SK-N-SH (cell line): Measurements from ENCODE around the gene ITGB8. TPM values are rescaled to one million over a fixed set of nuclear protein-coding genes. Genes with fewer than 3 reads are reported as not detected.

Source experiments
- CTCF ChIA-PET: fragments of 300-600, 350-600 bp; formaldehyde crosslinking; extraction: SDS; loops from one replicate; lab custom pipeline; 2021; lab: Yijun Ruan, JAX
- POLR2A ChIA-PET: fragments of 350-600 bp; sonication (Branson Sonifier 250); formaldehyde crosslinking; extraction: SDS; loops from one replicate; lab custom pipeline; 2020; ENCODE audit warnings: antibody characterized with exemption, inconsistent platforms; lab: Yijun Ruan, JAX
- DNase-seq: peaks from one replicate; pipeline ENCODE4 v3.0.0; 2012
- H2AFZ ChIP-seq: fragments of 200-600 bp; sonication (generic); 2 replicates; pipeline ENCODE4 v1.8.1; 2016; ENCODE audit warnings: antibody characterized with exemption, mild to moderate bottlenecking, low read depth
- H3F3A ChIP-seq: fragments of 200-600 bp; sonication (generic); replicated peaks from 2 replicates; pipeline ENCODE3; 2016; ENCODE audit warnings: antibody characterized with exemption, mild to moderate bottlenecking; ENCODE audit not compliant: insufficient read depth
- H3K27ac ChIP-seq, 2 experiments: fragments of 200-500 bp in 1 of 2; fragments of 200-600 bp in 1 of 2; sonication (Bioruptor generic) in 1 of 2; sonication (generic), shearing (Covaris generic) in 1 of 2; 2 replicates each; pipeline versions ENCODE4 v1.5.1 to v1.6.1; 2014 to 2016; ENCODE audit warnings: low read depth in 2 of 2, inconsistent platforms in 1 of 2, low read length in 1 of 2, mild to moderate bottlenecking in 1 of 2, mixed read lengths in 1 of 2
- H3K27me3 ChIP-seq: fragments of 200-600 bp; sonication (generic), shearing (Covaris generic); 2 replicates; pipeline ENCODE4 v1.6.1; 2016; ENCODE audit warnings: mixed run types; ENCODE audit not compliant: insufficient read depth
- H3K36me3 ChIP-seq, 2 experiments: fragments of 200-500 bp in 1 of 2; fragments of 200-600 bp in 1 of 2; sonication (Bioruptor generic) in 1 of 2; sonication (generic) in 1 of 2; replicated peaks in 1 of 2; 2 replicates each; pipeline versions ENCODE3 to v1.5.1; 2014 to 2016; ENCODE audit warnings: low read length in 1 of 2, mild to moderate bottlenecking in 1 of 2; ENCODE audit not compliant: insufficient read depth in 2 of 2, control insufficient read depth in 1 of 2
- H3K4me1 ChIP-seq, 2 experiments: fragments of 200-500 bp in 1 of 2; fragments of 200-600 bp in 1 of 2; sonication (Bioruptor generic) in 1 of 2; sonication (generic), shearing (Covaris generic) in 1 of 2; 2 replicates each; pipeline versions ENCODE4 v1.5.1 to v1.6.1; 2014 to 2016; ENCODE audit warnings: low read depth in 1 of 2, low read length in 1 of 2, mixed run types in 1 of 2; ENCODE audit not compliant: insufficient read depth in 2 of 2, control insufficient read depth in 1 of 2
- H3K4me2 ChIP-seq: fragments of 200-600 bp; sonication (generic), shearing (Covaris generic); 2 replicates; pipeline ENCODE4 v1.6.1; 2017; ENCODE audit warnings: mixed run types
- H3K4me3 ChIP-seq, 2 experiments: fragments of 200-500 bp in 1 of 2; fragments of 200-600 bp in 1 of 2; sonication (Bioruptor generic) in 1 of 2; sonication (generic), shearing (Covaris generic) in 1 of 2; 2 replicates each; pipeline versions ENCODE4 v1.5.1 to v1.8.1; 2014 to 2016; ENCODE audit warnings: low read depth in 2 of 2, inconsistent platforms in 1 of 2, low read length in 1 of 2, mild to moderate bottlenecking in 1 of 2, mixed read lengths in 1 of 2, moderate library complexity in 1 of 2
- H3K79me2 ChIP-seq: fragments of 200-600 bp; sonication (generic); 2 replicates; pipeline ENCODE4 v1.8.1; 2017; ENCODE audit warnings: mild to moderate bottlenecking; ENCODE audit not compliant: insufficient read depth
- H3K9ac ChIP-seq: fragments of 200-600 bp; sonication (generic); 2 replicates; pipeline ENCODE4 v1.6.1; 2017; ENCODE audit warnings: mixed run types
- H3K9me2 ChIP-seq: fragments of 200-600 bp; sonication (generic); 2 replicates; pipeline ENCODE4 v1.6.1; 2017; ENCODE audit warnings: mixed run types
- H3K9me3 ChIP-seq: fragments of 200-600 bp; sonication (generic); 2 replicates; pipeline ENCODE4 v1.6.1; 2017; ENCODE audit warnings: mixed run types, mild to moderate bottlenecking, moderate library complexity
- H4K20me1 ChIP-seq: fragments of 200-600 bp; sonication (generic); 2 replicates; pipeline ENCODE4 v1.6.1; 2017; ENCODE audit warnings: mild to moderate bottlenecking, mixed run types; ENCODE audit not compliant: insufficient read depth
- EP300 ChIP-seq, 2 experiments: IDR thresholded peaks; 2 replicates each; pipeline versions ENCODE4 v1.4.0 to v1.6.1; 2012; ENCODE audit warnings: borderline replicate concordance in 1 of 2, low read depth in 1 of 2, low read length in 1 of 2
- EZH2phosphoT487 ChIP-seq: fragments of 200-600 bp; sonication (generic); IDR thresholded peaks from 2 replicates; pipeline ENCODE4 v1.6.1; 2017; ENCODE audit warnings: low read depth, mixed run types, mild to moderate bottlenecking, antibody characterized with exemption, moderate library complexity, borderline replicate concordance
- FOSL2 ChIP-seq: IDR thresholded peaks from 2 replicates; pipeline ENCODE4 v1.4.0; 2012; ENCODE audit warnings: low read depth, mild to moderate bottlenecking, moderate library complexity, borderline replicate concordance
- FOXJ3 ChIP-seq: sonication (generic); formaldehyde crosslinking; IDR thresholded peaks from 2 replicates; pipeline ENCODE4 v1.5.1; 2020; ENCODE audit warnings: mild to moderate bottlenecking, missing genetic modification reagents
- RAD21 ChIP-seq: IDR thresholded peaks from 2 replicates; pipeline ENCODE4 v1.6.1; 2012; ENCODE audit warnings: mild to moderate bottlenecking, low read length
- RXRA ChIP-seq: IDR thresholded peaks from 2 replicates; pipeline ENCODE4 v1.4.0; 2012; ENCODE audit warnings: low read depth, mild to moderate bottlenecking, borderline replicate concordance
- SMC3 ChIP-seq: IDR thresholded peaks from 2 replicates; pipeline ENCODE4 v1.6.1; 2012; ENCODE audit warnings: low read depth, low read length, improper control_type of control experiment
- TEAD4 ChIP-seq: IDR thresholded peaks from 2 replicates; pipeline ENCODE4 v1.4.0; 2012; ENCODE audit warnings: mild to moderate bottlenecking, borderline replicate concordance; ENCODE audit not compliant: insufficient read depth
- WGBS: methylation state at CpG from one replicate; pipeline ENCODE4 v1.1.6; 2017; ENCODE audit warnings: low lambda C conversion rate; 5-methylcytosine and 5-hydroxymethylcytosine counted together
- polyA plus RNA-seq, 3 experiments: library from polyadenylated mRNA; depleted of rRNA; stranded (reverse); fragments of >200 nt; gene quantifications; 2 replicates each; pipeline ENCODE4 v1.2.3, GENCODE V29; 2012
- TF ChIP-seq, protein P1 (sequence below): IDR thresholded peaks from 2 replicates; pipeline ENCODE4; 2012
- TF ChIP-seq, protein P2 (sequence below): IDR thresholded peaks from 2 replicates; pipeline ENCODE4 v1.4.0; 2012; ENCODE audit warnings: low read depth, borderline replicate concordance
- TF ChIP-seq, protein P3 (sequence below): fragments of 150-350 bp; IDR thresholded peaks from 2 replicates; pipeline ENCODE4 v1.6.1; 2017; ENCODE audit warnings: antibody characterized with exemption, low read length, low read depth, borderline replicate concordance
- TF ChIP-seq, protein P4 (sequence below): fragments of 150-350 bp; IDR thresholded peaks from 2 replicates; pipeline ENCODE4 v1.6.1; 2016; ENCODE audit warnings: mild to moderate bottlenecking, low read depth, low read length

Gene ITGB8
- polyA plus RNA-seq, 1 of the 3 experiments (the other 2 are of a cell fraction) = 0.62 TPM

DNA sequence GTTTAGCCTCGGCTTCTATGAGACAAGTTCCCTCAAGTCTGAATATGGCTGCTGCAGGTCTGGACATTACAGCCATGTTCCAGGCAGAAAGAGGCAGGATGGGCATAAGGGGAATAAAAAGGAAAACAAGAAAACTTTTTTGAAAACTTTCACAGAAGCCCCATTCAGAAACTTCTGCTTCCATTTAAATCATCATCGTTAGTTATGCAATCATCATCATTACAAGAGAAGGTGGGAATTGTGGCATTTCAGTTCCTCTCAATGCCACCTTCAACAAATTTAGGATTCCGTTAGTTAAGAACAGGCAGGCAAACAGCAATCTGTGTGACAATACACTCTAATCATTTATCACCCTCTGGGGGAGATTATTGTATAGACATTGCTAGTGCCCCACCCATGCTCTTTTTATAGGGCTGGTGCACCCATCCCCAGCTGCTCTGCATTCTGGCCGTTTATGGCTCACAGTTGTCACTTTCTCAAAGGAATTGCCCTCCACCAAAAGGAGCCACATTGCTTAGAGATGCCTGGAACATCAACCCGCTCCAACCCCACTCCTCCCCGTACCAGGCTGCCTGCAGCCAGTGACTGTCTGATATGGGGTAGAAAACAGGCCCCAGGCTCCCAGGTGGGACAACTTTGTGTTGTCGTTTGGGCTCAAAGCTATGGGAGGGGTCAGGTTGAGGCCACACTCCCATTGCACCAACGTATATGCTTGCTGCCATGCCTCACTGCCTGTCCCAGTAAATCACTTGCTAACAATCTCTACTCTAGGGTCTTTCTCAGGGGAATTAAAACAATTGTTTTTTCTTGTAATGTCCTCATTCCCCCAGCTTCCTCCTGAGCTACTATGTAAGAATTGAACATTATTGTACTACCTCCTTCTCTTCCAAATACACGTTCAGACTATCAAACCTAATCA lies 24.2 kb downstream of the ITGB8 start:
- WGBS = 77% methylated on average over 8 of the region's 9 CpGs
- Histone ChIP-seq H3K4me1 (peaks cover 9 to 22% of the 10 kb centered on the region in 2 experiments; a peak in 2 of 4 replicates), H3F3A (peaks cover 4% of the 10 kb centered on the region), H3K36me3 (no peaks in the 10 kb centered on the region), H2AFZ (no peak overlapping the region), H3K4me2 (no peak overlapping the region), H3K27me3 (no peaks in the 10 kb centered on the region), H3K9me2 (no peaks in the 10 kb centered on the region; the same call in 1 of the 2 replicates), H3K9ac (no peak overlapping the region), H3K27ac (no peak overlapping the region), H3K79me2 (no peaks in the 10 kb centered on the region), H3K9me3 (no peaks in the 10 kb centered on the region), H4K20me1 (no peaks in the 10 kb centered on the region), H3K4me3 (no peak overlapping the region)
- ChIA-PET CTCF (no interaction called here), POLR2A (no interaction called here)
- no peak for DNase-seq
- TF ChIP-seq EZH2phosphoT487 (no peak), RAD21 (no peak), EP300 (IDR thresholded peaks at IDR 0.05; ENCODE audit: borderline replicate concordance in 1 of 2, low read depth in 1 of 2, low read length in 1 of 2) (no peak), RXRA (no peak), FOXJ3 (no peak), SMC3 (no peak), TEAD4 (no peak), FOSL2 (no peak)
- TF ChIP-seq, protein P1, sequence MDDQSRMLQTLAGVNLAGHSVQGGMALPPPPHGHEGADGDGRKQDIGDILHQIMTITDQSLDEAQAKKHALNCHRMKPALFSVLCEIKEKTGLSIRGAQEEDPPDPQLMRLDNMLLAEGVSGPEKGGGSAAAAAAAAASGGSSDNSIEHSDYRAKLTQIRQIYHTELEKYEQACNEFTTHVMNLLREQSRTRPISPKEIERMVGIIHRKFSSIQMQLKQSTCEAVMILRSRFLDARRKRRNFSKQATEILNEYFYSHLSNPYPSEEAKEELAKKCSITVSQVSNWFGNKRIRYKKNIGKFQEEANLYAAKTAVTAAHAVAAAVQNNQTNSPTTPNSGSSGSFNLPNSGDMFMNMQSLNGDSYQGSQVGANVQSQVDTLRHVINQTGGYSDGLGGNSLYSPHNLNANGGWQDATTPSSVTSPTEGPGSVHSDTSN = no peak

DNA sequence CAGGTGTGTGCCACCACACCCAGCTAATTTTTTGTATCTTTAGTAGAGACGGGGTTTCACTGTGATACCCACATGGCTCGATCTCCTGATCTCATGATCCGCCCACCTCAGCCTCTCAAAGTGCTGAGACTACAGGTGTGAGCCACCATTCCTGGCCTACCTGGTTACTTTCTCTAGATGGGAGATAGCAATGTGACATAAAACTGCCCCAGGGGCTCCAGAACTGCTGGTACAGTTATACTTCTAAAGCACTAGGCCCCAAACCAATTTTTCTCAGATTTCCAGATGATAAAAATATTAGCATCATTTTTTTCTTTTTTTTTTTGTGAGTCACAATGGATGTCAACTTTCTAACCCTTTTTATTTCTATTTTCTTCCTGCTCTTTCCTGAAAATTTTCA lies 27.4 kb downstream of the ITGB8 start:
- no peaks in the 10 kb centered on the region for H3F3A ChIP-seq
- no peak overlapping the region for H3K27ac ChIP-seq
- no peak overlapping the region for H2AFZ ChIP-seq
- H3K9me2 ChIP-seq = no peaks in the 10 kb centered on the region; the same call in 1 of the 2 replicates
- no peak overlapping the region for H3K4me2 ChIP-seq
- no peaks in the 10 kb centered on the region for H3K27me3 ChIP-seq
- POLR2A ChIA-PET = no interaction called here
- no peaks in the 10 kb centered on the region for H3K36me3 ChIP-seq
- no peak overlapping the region for H3K9ac ChIP-seq
- no peaks in the 10 kb centered on the region for H3K79me2 ChIP-seq
- DNase-seq = no peak
- peaks cover 0 to 4% of the 10 kb centered on the region in 2 experiments; a peak in 2 of 4 replicates for H3K4me1 ChIP-seq
- H3K9me3 ChIP-seq = no peaks in the 10 kb centered on the region
- no peaks in the 10 kb centered on the region for H4K20me1 ChIP-seq
- CTCF ChIA-PET = interaction anchor here (1.0 to 1.6 kb wide), 3 partner anchors 9 to 240 kb away, joined by 4 to 6 read pairs (median 4); no protein-coding TSS in a partner anchor
- TF ChIP-seq, protein P2, sequence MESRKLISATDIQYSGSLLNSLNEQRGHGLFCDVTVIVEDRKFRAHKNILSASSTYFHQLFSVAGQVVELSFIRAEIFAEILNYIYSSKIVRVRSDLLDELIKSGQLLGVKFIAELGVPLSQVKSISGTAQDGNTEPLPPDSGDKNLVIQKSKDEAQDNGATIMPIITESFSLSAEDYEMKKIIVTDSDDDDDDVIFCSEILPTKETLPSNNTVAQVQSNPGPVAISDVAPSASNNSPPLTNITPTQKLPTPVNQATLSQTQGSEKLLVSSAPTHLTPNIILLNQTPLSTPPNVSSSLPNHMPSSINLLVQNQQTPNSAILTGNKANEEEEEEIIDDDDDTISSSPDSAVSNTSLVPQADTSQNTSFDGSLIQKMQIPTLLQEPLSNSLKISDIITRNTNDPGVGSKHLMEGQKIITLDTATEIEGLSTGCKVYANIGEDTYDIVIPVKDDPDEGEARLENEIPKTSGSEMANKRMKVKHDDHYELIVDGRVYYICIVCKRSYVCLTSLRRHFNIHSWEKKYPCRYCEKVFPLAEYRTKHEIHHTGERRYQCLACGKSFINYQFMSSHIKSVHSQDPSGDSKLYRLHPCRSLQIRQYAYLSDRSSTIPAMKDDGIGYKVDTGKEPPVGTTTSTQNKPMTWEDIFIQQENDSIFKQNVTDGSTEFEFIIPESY = no peak
- TF ChIP-seq, protein P3, sequence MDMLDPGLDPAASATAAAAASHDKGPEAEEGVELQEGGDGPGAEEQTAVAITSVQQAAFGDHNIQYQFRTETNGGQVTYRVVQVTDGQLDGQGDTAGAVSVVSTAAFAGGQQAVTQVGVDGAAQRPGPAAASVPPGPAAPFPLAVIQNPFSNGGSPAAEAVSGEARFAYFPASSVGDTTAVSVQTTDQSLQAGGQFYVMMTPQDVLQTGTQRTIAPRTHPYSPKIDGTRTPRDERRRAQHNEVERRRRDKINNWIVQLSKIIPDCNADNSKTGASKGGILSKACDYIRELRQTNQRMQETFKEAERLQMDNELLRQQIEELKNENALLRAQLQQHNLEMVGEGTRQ = no peak
- TF ChIP-seq, protein P4, sequence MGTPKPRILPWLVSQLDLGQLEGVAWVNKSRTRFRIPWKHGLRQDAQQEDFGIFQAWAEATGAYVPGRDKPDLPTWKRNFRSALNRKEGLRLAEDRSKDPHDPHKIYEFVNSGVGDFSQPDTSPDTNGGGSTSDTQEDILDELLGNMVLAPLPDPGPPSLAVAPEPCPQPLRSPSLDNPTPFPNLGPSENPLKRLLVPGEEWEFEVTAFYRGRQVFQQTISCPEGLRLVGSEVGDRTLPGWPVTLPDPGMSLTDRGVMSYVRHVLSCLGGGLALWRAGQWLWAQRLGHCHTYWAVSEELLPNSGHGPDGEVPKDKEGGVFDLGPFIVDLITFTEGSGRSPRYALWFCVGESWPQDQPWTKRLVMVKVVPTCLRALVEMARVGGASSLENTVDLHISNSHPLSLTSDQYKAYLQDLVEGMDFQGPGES = no peak
- 90% methylated on average over 3 of the region's 3 CpGs for WGBS
- no peak overlapping the region for H3K4me3 ChIP-seq
